Measurements from ENCODE around the gene PHACTR3.
A peak's percentile ranks its signal among the peaks of the same experiment; 100 is the strongest.

The PHACTR3 gene

DNA sequence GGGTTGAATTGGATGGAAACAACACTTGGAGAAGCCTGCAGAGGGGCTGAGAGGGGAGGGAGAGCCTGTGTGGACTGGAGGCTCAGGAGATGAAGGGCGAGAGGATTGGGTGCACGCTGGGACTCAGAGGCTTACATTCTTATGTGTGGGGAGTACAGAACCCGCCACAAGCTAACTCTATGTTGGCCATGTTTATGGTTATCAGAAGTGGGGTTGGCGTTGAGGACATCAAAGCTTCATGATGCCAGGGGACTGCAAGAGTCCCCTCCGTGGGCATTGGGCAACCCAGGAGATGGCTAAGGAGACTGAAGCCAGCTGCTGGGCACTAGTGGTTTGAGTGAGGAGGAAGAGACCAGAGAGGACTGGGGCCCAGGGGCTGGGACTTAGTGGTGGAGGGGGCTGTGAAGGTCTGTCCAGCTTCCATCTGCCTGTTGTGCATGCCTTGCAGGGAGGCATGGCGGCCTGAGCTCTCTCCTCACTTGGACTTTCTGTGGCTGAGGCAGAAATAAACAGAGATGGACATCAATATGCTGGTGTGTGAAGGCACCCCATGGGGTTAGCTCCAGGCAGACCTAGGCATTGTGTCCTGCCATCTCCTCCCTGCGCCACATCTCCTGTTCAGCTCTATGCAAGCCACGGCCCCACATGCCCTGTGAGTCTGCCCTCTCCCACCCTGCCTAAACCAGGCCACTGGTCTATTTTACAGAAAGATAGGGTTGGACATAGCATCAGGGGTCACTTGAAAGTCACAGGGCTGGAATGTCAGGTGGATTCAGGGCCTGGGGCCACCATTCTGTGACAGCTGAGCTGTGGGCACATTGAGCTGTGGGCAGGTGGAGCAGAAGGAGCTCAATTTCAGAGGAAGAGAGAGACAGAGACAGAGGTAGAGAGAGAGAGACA, 61.6 kb downstream of the PHACTR3 start:
- Histone ChIP-seq H3K27me3 (ENCODE audit: insufficient read depth, poor library complexity, severe bottlenecking) (peaks cover 93% of the 10 kb centered on the region), H3K36me3 (ENCODE audit: low read depth) (no peaks in the 10 kb centered on the region), H3K9me3 (ENCODE audit: severe bottlenecking) (no peaks in the 10 kb centered on the region), H3K27ac (ENCODE audit: poor library complexity, severe bottlenecking) (no peak overlapping the region), H3K4me1 (ENCODE audit: insufficient read depth, poor library complexity, severe bottlenecking) (no peaks in the 10 kb centered on the region), H3K4me3 (ENCODE audit: severe bottlenecking) (no peak overlapping the region)
- TF ChIP-seq, protein P1, sequence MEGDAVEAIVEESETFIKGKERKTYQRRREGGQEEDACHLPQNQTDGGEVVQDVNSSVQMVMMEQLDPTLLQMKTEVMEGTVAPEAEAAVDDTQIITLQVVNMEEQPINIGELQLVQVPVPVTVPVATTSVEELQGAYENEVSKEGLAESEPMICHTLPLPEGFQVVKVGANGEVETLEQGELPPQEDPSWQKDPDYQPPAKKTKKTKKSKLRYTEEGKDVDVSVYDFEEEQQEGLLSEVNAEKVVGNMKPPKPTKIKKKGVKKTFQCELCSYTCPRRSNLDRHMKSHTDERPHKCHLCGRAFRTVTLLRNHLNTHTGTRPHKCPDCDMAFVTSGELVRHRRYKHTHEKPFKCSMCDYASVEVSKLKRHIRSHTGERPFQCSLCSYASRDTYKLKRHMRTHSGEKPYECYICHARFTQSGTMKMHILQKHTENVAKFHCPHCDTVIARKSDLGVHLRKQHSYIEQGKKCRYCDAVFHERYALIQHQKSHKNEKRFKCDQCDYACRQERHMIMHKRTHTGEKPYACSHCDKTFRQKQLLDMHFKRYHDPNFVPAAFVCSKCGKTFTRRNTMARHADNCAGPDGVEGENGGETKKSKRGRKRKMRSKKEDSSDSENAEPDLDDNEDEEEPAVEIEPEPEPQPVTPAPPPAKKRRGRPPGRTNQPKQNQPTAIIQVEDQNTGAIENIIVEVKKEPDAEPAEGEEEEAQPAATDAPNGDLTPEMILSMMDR (IDR thresholded peaks at IDR 0.05; ENCODE audit: poor library complexity, severe bottlenecking): no peak
- ATAC-seq (ENCODE audit: low read depth): no peak
- peak; percentile 68 for DNase-seq (ENCODE audit: low spot score)

DNA sequence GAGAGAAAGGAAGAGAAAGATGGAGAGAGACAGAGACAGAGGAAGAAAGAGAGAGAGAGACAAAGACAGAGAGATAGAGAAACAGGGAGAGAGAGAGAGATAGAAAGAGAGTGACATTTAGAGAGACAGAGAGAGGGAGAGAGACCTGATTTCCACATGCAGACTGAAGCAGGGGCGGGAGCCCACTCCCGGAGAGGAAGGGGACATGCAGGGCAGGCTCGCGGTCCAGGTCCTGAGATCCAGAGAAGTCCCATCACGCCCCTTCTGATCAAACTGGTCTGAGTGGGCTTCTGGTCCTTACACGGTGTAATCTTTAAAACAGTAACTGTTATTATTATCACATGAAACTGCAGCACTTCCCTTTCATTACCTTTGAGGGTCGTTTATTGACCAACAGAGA, 62.2 kb downstream of the PHACTR3 start:
- ATAC-seq (ENCODE audit: low read depth) (no peak), DNase-seq (ENCODE audit: low spot score) (peak; percentile 68)
- TF ChIP-seq, protein P1 (IDR thresholded peaks at IDR 0.05; ENCODE audit: poor library complexity, severe bottlenecking): no peak
- Histone ChIP-seq H3K4me3 (ENCODE audit: severe bottlenecking) (no peak overlapping the region), H3K4me1 (ENCODE audit: insufficient read depth, poor library complexity, severe bottlenecking) (no peaks in the 10 kb centered on the region), H3K27me3 (ENCODE audit: insufficient read depth, poor library complexity, severe bottlenecking) (peaks cover 89% of the 10 kb centered on the region), H3K36me3 (ENCODE audit: low read depth) (no peaks in the 10 kb centered on the region), H3K9me3 (ENCODE audit: severe bottlenecking) (no peaks in the 10 kb centered on the region), H3K27ac (ENCODE audit: poor library complexity, severe bottlenecking) (no peak overlapping the region)

DNA sequence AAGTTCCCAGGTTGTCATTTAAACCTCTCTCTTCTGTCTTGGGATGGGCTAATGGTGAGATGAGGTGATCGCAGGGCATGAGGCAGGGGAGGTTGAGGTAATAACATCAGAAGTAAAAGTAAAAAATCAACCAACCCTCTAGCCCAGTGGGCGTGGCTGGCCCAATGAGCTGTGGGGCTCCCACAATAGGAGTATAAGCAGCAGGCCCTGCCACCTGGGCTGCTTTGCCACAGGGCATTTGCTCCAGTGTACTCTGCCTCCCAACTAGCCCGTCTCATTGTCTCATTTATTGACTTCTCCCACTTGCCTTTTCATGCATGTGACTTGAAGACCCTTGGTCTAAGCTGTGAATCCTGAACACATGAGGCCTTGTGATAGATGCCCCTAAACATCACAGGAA, 62.8 kb downstream of the PHACTR3 start:
- no peak overlapping the region for H3K27ac ChIP-seq (ENCODE audit: poor library complexity, severe bottlenecking)
- H3K36me3 ChIP-seq (ENCODE audit: low read depth): no peaks in the 10 kb centered on the region
- ATAC-seq (ENCODE audit: low read depth) (no peak), DNase-seq (ENCODE audit: low spot score) (peak; percentile 69)
- H3K4me1 ChIP-seq (ENCODE audit: insufficient read depth, poor library complexity, severe bottlenecking): no peaks in the 10 kb centered on the region
- H3K9me3 ChIP-seq (ENCODE audit: severe bottlenecking): no peaks in the 10 kb centered on the region
- peaks cover 87% of the 10 kb centered on the region for H3K27me3 ChIP-seq (ENCODE audit: insufficient read depth, poor library complexity, severe bottlenecking)
- no peak overlapping the region for H3K4me3 ChIP-seq (ENCODE audit: severe bottlenecking)
- TF ChIP-seq, protein P1 (IDR thresholded peaks at IDR 0.05; ENCODE audit: poor library complexity, severe bottlenecking): no peak

DNA sequence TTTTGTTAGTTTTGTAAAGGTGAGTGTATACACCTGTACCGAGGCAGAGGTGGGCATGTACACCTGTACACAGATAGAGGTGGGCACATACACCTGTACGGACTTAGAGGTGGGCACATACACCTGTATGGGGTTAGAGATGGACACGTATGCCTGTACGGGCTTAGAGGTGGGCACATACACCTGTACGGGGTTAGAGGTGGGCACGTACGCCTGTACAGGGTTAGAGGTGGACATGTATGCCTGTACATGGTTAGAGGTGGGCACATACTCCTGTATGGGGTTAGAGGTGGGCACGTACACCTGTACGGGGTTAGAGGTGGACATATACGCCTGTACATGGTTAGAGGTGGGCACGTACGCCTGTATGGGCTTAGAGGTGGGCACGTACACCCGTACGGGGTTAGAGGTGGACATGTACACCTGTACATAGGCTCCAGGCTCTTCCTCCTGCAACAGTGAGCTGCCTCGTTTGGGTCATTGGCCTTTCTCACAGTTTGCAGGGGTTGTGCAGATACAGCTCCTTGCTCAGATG, 63.7 kb downstream of the PHACTR3 start:
- H3K36me3 ChIP-seq (ENCODE audit: low read depth): no peaks in the 10 kb centered on the region
- TF ChIP-seq, protein P1 (IDR thresholded peaks at IDR 0.05; ENCODE audit: poor library complexity, severe bottlenecking): no peak
- peaks cover 87% of the 10 kb centered on the region for H3K27me3 ChIP-seq (ENCODE audit: insufficient read depth, poor library complexity, severe bottlenecking)
- ATAC-seq (ENCODE audit: low read depth) (no peak; the same call in 2 of the 3 replicates), DNase-seq (ENCODE audit: low spot score) (peak; percentile 51)
- H3K4me1 ChIP-seq (ENCODE audit: insufficient read depth, poor library complexity, severe bottlenecking): no peaks in the 10 kb centered on the region
- no peak overlapping the region for H3K27ac ChIP-seq (ENCODE audit: poor library complexity, severe bottlenecking)
- no peak overlapping the region for H3K4me3 ChIP-seq (ENCODE audit: severe bottlenecking)
- H3K9me3 ChIP-seq (ENCODE audit: severe bottlenecking): no peaks in the 10 kb centered on the region
